ENCODE data around the gene PIK3C2A.

DNA sequence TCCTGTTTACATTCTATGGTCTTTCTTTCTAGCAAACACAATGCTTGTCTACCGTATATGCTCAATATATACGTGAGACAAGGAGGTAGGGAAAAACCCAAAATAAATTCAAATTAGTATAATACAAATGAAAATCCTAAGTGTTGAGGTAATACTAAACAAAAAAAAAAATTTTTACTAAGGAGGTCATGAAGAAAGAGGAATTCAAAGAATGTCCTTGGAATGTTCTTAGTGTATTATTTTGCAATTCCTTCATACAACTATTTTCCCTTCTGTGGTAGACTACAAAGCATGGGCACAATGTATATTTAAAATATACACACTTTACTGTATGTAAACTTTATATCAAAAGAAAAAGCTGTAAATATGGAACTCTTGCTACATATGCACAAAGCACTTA, 36.4 kb downstream of the PIK3C2A start:
- no peak for TF ChIP-seq POLR2A (IDR thresholded peaks at IDR 0.05)
- TF ChIP-seq, protein P1, sequence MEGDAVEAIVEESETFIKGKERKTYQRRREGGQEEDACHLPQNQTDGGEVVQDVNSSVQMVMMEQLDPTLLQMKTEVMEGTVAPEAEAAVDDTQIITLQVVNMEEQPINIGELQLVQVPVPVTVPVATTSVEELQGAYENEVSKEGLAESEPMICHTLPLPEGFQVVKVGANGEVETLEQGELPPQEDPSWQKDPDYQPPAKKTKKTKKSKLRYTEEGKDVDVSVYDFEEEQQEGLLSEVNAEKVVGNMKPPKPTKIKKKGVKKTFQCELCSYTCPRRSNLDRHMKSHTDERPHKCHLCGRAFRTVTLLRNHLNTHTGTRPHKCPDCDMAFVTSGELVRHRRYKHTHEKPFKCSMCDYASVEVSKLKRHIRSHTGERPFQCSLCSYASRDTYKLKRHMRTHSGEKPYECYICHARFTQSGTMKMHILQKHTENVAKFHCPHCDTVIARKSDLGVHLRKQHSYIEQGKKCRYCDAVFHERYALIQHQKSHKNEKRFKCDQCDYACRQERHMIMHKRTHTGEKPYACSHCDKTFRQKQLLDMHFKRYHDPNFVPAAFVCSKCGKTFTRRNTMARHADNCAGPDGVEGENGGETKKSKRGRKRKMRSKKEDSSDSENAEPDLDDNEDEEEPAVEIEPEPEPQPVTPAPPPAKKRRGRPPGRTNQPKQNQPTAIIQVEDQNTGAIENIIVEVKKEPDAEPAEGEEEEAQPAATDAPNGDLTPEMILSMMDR (IDR thresholded peaks at IDR 0.05), result no peak
